Right ventricle myocardium superior (tissue), 1 donor: Measurements from ENCODE around the gene GPR18. TPM values are rescaled to one million over a fixed set of nuclear protein-coding genes. Genes with fewer than 3 reads are reported as not detected.
"Not testable (repeated sequence)": the region's sequence is repeated elsewhere in the genome, so short reads cannot be mapped to it uniquely, and the experiment has no call there.

ENCODE experiments used
- ATAC-seq: fragments of 200-7000 bp; cut with Tn5 transposase; one replicate; pipeline ENCODE4 v1.9.1; 2020; ENCODE audit warnings: mild to moderate bottlenecking; ENCODE audit not compliant: poor library complexity
- DNase-seq: peaks from one replicate; pipeline ENCODE4 v3.0.0-alpha.2; 2020
- intact Hi-C: fragments of 100-400 bp; cut with DNase I; formaldehyde crosslinking; loops from one replicate; pipeline ENCODE4 v1.11.2; 2022
- total RNA-seq: library from RNA; stranded (reverse); fragmentation: NEBNext Ultra II Directional; extraction: Animal tissue kit (Norgen Biotek cat#: 25700); gene quantifications from one replicate; pipeline ENCODE4 v1.2.1, GENCODE V29; 2021
- donor health status: DM: no; HTN: yes; CAD: no; lungs with severe emphysema.

The GPR18 gene
- total RNA-seq, 1 donor from 2014 or later, result not detected

DNA sequence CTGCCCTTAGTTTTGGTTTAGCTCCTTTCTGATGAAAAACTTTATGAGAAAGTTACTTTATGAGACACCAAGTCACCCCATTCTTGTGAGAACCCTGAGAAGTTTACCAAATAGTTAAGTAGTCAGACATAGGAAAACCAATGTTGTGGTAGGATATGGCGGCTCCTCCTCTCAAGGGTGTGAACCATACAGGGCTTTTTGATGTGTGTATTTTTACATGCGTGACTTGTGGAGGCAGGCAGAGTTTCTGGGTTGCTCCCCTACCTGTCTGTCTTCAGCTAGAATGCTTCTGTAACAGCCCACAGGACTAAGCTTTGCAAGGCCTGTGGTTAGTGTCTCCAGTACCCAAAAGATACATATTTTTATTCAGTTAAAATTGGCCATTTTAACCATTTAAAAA is 39.2 kb downstream of the GPR18 start:
- intact Hi-C loops, result no loop called here
- ATAC-seq (peak; percentile 19), DNase-seq (no peak)

DNA sequence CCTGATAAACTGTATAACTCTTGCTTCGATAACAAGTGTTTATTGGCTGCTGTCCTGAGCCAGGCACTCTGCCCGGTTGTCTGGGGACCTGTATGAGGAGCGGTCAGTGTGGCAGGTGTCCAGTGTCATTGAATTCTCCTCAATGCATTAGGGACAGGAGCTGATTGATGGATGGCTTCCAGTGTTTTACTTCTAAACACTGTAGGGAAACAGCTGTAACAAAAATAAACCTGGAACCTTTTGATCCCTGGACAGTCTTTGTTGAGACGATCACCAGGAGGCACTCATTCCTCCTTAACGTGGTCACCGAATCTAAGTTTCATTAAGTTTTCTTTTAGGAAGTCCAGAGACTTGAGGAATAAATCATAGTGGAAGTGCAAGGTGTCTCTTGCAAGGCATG is 39.6 kb downstream of the GPR18 start:
- ATAC-seq (peak; percentile 87), DNase-seq (peak; percentile 87)
- intact Hi-C loops, result no loop called here

DNA sequence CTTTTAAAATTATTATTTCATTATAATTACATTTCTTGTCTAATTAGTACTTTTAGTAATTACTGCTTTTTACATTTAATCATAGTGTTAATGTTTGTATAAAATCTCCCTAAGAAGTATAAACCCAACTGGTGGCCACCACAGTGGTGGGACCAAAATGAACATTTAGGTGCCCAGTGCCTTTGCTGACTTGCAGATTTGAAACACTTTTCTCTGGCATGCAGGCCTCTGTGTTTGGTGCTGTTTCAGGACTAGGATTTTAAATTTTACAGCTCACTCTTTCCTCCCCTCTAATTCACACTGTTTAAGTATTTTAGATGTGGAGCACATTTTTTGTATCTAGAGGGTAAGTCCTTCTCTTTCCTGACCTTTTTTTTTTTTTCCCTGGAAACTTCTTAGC is 40.1 kb downstream of the GPR18 start:
- intact Hi-C loops, result no loop called here

DNA sequence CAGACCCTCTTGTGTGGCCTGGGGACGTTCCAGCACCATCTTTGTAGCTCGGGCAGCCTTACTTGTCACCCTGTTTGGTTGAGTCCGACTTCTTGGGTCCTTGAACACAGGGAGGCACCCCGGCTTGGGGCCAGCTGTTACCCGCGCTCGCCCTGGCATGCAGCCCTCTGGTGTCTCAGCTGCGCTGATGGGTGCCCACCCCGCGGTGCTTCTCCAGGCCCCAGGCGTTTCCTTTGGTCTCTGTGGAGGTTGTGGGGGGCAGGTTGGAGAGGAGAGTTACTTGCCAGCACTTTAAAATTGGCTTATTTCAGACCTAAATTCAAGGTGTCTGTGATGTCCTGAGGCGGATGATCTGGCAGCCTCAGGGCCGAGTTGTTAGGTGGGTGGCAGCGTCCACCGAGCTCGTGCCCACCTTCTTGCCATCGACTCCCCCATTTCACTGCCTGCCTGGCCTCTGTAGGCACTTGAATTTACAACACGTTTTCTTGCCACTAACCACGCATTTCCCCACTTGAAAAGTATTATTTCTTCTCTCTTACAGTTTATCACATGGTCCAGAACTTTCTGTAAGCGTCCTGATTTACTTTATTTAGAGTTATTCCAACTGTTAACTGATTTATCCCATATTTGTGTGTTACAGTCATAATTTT is 40.6 kb downstream of the GPR18 start:
- intact Hi-C loops, result no loop called here
- ATAC-seq (peak; percentile 6), DNase-seq (no peak)

More for the DNA sequence above, 40.1 kb downstream of the GPR18 start:
- peak; percentile 37 for ATAC-seq
- DNase-seq, result no peak

DNA sequence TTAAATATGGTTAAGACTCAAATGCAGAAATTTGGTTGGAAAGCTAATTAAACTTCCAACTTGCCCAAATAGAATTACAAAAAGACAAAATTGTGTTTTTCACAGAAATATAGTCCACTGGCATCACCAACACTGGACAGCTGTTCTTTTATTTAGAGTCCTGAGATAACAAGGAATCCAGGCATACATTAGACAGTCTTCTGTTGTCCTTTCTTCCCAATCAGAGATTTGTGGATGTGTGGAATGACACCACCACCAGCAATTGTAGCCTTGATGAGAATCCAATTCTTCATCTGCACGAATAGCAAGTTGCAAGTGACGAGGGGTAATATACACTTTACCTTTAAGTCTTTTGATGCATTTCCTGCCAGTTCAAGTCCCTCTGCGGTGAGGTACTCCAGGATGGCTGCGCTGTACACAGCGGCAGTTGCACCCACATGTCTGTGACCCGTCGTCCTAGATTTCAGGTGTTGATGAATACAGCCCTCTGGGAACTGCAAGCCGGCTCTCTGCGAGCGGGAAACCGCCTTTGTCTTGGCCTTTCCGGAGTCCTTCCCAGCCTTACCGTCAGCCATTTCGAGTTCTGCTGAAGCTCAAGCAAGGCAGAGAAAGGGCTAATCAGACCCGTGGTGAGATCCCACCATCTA is 42.9 kb downstream of the GPR18 start:
- no peak for DNase-seq
- no peak for ATAC-seq
- intact Hi-C loops, result no loop called here

DNA sequence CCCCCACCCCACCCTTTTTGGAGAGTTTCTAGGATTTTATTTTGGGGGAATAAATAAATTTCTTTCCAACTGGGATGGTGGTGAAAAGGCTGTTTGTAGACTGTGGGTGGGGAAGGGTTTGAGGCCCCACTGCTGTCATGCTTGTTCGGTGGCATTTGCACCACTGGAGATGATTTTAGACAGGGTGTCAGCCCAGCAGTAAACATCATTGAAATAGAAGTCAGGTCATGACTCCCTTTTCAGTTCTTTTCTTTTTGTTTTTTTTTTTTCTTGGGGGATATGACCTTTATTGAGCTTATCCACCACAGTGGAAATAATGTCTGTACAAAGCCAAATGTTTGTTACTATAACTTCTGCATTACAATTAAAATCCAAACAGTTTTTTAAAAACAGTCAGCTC is 43.4 kb downstream of the GPR18 start:
- DNase-seq (no peak), ATAC-seq (no peak)
- intact Hi-C loops, result no loop called here

DNA sequence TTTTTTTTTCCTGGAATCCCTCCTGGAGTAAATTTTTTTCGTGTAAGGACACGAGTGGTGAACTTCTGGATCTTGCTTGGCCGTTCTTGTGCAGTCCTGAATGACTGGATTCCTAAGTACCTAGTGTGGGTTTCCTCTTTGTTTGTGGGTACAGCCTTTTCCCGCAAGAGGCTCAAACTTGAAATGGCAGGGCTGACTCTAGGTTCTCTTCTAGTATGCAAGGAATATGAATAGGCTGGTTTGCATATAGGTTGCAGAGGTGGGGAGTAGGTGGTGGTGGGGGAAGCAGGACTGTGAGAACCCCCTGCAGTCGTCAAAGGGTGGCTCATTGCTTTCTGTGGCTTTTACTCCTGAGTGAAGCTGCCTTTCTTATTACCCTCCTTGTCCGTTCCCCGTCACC is 43.9 kb downstream of the GPR18 start:
- intact Hi-C loops, result no loop called here
- ATAC-seq, result no peak
- no peak for DNase-seq

DNA sequence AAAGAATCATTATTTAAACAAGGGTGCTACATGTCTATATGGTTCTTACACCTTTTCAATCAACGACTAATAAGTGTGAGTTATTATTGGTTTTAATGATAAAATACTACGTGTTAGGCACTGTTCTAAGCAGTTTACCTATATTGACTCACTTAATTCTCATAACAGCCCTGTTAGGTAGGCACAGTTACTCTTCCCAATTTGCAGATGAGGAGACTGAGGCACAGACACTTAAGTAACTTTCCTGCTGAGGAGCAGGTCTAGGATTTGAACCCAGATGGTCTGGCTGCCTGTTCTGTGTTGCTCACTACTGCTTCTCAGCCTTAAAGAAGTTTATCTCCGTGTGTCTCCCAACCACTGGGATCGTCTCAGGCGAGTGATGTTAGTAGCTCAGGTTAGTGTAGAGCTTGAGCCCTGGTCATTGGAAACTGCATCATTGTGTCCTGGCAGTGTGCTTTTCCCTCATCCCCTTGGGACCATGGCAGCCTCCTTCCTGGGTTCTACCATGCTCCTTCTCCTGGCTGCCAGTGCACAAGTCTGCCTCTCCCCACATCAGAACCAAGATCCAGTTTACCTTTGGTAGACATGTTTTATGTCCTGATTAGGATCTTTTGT is 46.7 kb downstream of the GPR18 start:
- intact Hi-C loops, result no loop called here
- no peak for ATAC-seq
- DNase-seq, result no peak

DNA sequence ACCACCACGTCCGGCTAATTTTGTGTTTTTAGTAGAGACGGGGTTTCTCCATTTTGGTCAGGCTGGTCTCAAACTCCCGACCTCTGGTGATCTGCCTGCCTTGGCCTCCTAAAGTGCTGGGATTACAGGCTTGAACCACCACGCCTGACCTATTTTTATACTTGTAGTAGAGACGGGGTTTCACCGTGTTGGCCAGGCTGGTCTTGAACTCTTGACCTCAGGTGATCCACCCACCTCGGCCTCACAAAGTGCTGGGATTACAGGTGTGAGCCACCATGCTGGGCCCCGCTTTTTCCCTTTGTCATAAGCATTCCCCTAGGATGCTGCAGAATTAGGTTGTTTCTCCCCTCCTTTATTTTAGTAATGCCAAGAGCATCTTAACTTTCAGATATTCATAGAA is 47.6 kb downstream of the GPR18 start:
- ATAC-seq, DNase-seq, intact Hi-C loops: not testable (repeated sequence)

DNA sequence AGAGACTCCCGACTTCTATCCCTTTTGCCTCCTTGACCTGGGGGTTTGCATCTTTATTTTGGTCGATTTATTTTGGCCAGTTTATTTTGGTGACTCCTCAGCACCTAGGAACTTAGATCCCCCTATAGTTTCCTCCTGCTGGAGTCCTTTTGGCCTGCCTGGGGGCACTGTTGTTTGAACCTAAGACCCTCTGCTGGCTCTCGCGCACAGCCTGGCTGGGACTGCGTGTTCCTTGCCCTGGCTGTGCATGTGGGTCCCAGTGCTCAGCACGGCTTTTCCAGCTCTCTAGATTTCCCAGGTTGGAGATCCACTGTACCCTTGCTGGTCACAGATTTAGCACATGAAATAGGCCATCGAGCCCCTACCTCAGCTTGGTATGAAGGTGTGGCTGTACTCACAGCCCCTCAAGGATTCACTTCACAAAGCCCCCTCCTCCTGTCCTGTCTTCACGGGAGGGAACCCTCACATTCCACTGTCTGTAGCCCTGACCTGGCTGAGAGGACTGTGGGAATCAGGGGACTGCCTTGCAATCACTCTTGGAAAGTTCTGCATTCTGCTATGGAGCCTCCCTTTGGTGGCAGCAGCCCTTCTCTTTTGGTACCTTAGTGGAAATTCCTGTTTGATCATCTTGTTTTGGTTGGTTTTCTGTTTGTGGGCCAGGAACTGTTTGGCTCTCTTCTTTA is 49.2 kb downstream of the GPR18 start:
- DNase-seq (no peak), ATAC-seq (peak; percentile 21)
- intact Hi-C loops, result no loop called here

DNA sequence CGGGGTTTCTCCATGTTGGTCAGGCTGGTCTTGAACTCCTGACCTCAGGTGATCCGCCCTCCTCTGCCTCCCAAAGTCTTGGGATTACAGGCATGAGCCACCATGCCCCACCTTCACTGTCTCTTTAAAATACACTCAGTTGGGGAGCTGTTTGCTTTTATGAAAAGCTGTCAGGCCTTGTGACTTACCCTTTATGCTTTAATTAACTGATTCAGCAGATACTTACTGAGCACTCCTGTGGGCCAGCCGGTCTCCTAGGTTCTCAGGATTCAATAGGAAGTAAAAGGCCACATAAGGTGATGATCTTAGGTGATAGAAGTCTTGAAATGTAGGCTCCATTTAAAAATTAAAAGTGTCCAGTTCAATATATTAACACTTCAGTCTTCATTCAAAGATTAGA is 50.0 kb downstream of the GPR18 start:
- DNase-seq (no peak), ATAC-seq (no peak)
- intact Hi-C loops, result no loop called here

DNA sequence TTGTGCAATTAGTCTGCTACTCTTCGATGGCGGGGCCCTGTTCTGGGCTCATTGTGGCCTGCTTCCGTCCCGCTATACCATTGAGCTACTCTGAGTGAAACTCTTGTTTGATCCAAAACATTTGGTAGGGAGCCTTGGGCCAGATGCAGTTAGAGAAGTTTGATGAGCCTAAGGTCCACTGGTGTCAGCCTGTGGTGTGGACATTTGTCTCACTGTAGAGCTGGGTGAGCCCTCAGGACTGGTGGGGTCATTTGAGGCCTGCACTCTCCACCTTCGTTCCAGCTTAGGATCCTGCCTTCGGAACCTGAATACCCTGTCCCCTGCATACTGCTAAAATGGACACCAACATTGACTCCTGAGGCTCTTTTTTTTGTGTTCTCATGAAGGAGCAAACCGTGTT is 50.7 kb downstream of the GPR18 start:
- intact Hi-C loops, result no loop called here
- DNase-seq (no peak), ATAC-seq (no peak)

DNA sequence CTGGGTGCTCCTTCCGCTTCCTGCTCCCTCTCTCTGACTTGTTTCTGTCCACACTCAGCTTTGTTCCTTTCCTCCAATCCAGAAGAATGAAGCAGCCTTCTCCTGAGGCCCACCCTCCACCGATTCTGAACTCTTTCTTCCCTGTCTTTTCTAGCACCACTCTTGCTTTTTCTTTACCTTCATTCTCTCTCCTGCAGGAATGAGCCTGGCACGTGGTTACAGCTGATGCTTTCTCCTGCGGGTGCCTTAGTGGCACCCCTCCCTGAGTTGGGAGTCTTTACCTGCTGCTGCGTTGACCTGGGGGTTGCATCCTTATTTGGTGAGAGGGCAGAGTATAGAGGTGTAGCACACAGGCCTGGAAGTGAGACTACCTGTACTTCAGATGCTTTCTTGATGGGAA is 51.3 kb downstream of the GPR18 start:
- DNase-seq (no peak), ATAC-seq (no peak)
- intact Hi-C loops, result no loop called here

DNA sequence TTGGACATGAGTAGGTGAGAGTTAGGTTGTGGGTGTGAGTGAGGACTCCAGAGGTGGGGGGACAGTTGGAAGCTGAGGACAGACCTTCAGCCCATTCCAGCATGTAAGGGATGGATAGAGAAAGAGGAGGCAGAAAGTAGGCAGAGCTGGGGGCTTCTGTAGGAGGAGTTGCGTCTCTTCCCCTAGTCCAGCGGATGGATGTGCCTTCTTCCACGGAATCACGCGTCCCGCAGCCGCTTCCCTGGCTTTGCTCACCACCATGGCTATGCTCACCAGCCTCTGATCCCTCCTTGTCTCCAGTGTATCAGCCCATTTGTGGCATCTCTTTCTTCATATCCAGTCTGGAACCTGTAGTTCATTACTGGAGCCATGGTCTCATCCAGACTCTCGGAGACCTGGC is 52.0 kb downstream of the GPR18 start:
- DNase-seq, result no peak
- intact Hi-C loops, result no loop called here
- no peak for ATAC-seq

DNA sequence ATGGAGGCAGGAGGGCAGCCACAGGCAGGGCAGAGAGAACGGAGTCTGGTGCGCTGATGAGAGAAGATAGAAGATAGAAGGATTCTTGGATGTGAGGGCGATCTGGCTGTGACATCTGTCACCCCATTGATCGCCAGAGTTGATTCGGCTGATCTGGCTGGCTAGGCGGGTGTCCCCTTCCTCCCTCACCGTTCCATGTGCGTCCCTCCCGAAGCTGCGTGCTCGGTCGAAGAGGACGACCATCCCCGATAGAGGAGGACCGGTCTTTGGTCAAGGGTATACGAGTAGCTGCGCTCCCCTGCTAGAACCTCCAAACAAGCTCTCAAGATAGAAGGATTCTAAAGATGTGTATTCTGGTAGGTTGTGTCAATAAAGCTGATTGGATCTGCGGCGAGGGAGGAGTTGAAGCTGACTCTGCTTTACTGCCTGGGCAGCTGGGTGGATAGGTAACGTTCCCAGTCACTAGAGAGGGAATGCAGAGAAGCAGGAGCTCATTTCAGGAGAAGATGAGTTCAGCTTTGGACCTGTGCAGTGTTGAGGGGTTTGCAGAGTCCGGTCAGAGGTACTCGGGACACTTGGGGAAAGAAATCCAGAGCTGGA is 52.5 kb downstream of the GPR18 start:
- DNase-seq, result no peak
- no peak for ATAC-seq
- intact Hi-C loops, result no loop called here

Other genes with a start within 250 kb of the GPR18 start
- 35.4 TPM for gene UBAC2, start 57.5 kb downstream of the GPR18 start, total RNA-seq
- 1.6 TPM for gene GPR183, start 49.0 kb upstream of the GPR18 start, total RNA-seq
- 56.8 TPM for gene TM9SF2, start 243.1 kb upstream of the GPR18 start, total RNA-seq